GM23338 (cell line): ENCODE results near the gene MRPL22. TPM values are rescaled to one million over a fixed set of nuclear protein-coding genes. Genes with fewer than 3 reads are reported as not detected.

Source experiments
- ATAC-seq: fragments of 200-7000 bp; cut with Tn5 transposase; 3 replicates; pipeline ENCODE4 v1.9.1; 2020
- DNase-seq: peaks from one replicate; pipeline ENCODE4 v3.0.0-alpha.2; 2015; ENCODE audit warnings: low spot score
- H2AFZ ChIP-seq: fragments of 200-600 bp; sonication (generic); 2 replicates; pipeline ENCODE4 v1.8.0; 2016; ENCODE audit warnings: antibody characterized with exemption, mild to moderate bottlenecking, moderate library complexity
- H3F3A ChIP-seq: fragments of 200-600 bp; sonication (generic); replicated peaks from 2 replicates; pipeline ENCODE4 v1.8.0; 2017; ENCODE audit warnings: antibody characterized with exemption, mixed run types, low read depth
- H3K27ac ChIP-seq: fragments of 200-600 bp; sonication (generic); 2 replicates; pipeline ENCODE4 v1.6.1; 2016; ENCODE audit warnings: low read depth
- H3K27me3 ChIP-seq: fragments of 200-600 bp; sonication (generic); 2 replicates; pipeline ENCODE4 v1.8.0; 2016; ENCODE audit warnings: mild to moderate bottlenecking, mixed run types, moderate library complexity; ENCODE audit not compliant: insufficient read depth
- H3K36me3 ChIP-seq: fragments of 200-600 bp; sonication (generic); 2 replicates; pipeline ENCODE4 v1.8.0; 2016; ENCODE audit warnings: mild to moderate bottlenecking; ENCODE audit not compliant: insufficient read depth
- H3K4me1 ChIP-seq: fragments of 200-600 bp; sonication (generic); 2 replicates; pipeline ENCODE4 v1.8.0; 2016; ENCODE audit warnings: mild to moderate bottlenecking, moderate library complexity; ENCODE audit not compliant: insufficient read depth
- H3K4me2 ChIP-seq: fragments of 200-600 bp; sonication (generic); 2 replicates; pipeline ENCODE4 v1.7.1; 2017; ENCODE audit warnings: mixed run types
- H3K4me3 ChIP-seq: fragments of 200-600 bp; sonication (generic); 2 replicates; pipeline ENCODE4 v1.6.1; 2016; ENCODE audit warnings: mixed run types
- H3K79me2 ChIP-seq: fragments of 200-600 bp; sonication (generic); replicated peaks from 2 replicates; pipeline ENCODE4 v1.8.0; 2017; ENCODE audit warnings: mild to moderate bottlenecking; ENCODE audit not compliant: insufficient read depth
- H3K9me2 ChIP-seq: fragments of 200-600 bp; sonication (generic); 2 replicates; pipeline ENCODE4 v1.8.0; 2017; ENCODE audit not compliant: insufficient read depth
- H4K20me1 ChIP-seq: fragments of 200-600 bp; sonication (generic); replicated peaks from 2 replicates; pipeline ENCODE4 v1.8.0; 2017; ENCODE audit warnings: mild to moderate bottlenecking; ENCODE audit not compliant: insufficient read depth
- H3K27ac Mint-ChIP-seq: 2 replicates; pipeline ENCODE4 v1.8.0; 2020; ENCODE audit warnings: inconsistent platforms, mild to moderate bottlenecking, moderate library complexity, mixed read lengths
- H3K27me3 Mint-ChIP-seq: 3 replicates; pipeline ENCODE4 v1.8.0; 2022; ENCODE audit warnings: low read depth, mild to moderate bottlenecking, moderate library complexity, mixed read lengths, inconsistent platforms; ENCODE audit not compliant: insufficient read depth, poor library complexity
- H3K36me3 Mint-ChIP-seq: 3 replicates; pipeline ENCODE4 v1.8.0; 2021; ENCODE audit warnings: low read depth, mild to moderate bottlenecking, inconsistent platforms, moderate library complexity, mixed read lengths
- H3K4me1 Mint-ChIP-seq: 3 replicates; pipeline ENCODE4 v1.8.0; 2020; ENCODE audit warnings: mild to moderate bottlenecking, inconsistent platforms, mixed read lengths
- H3K4me3 Mint-ChIP-seq: 3 replicates; pipeline ENCODE4 v1.8.0; 2021; ENCODE audit warnings: moderate library complexity, mild to moderate bottlenecking, inconsistent platforms, mixed read lengths
- H3K9me3 Mint-ChIP-seq: 3 replicates; pipeline ENCODE4 v1.8.0; 2020; ENCODE audit warnings: moderate library complexity, mild to moderate bottlenecking, inconsistent platforms, mixed read lengths
- EZH2 ChIP-seq: fragments of 200-600 bp; sonication (generic); IDR thresholded peaks from one replicate; pipeline ENCODE4 v1.8.0; 2017; ENCODE audit warnings: antibody characterized with exemption, mild to moderate bottlenecking, low read depth; ENCODE audit not compliant: unreplicated experiment
- EZH2phosphoT487 ChIP-seq: fragments of 200-600 bp; sonication (generic); IDR thresholded peaks from one replicate; pipeline ENCODE4 v1.8.1; 2018; ENCODE audit warnings: antibody characterized with exemption; ENCODE audit not compliant: unreplicated experiment
- JUNB ChIP-seq: IDR thresholded peaks from one replicate; pipeline ENCODE4 v1.6.1; 2016; ENCODE audit warnings: antibody characterized with exemption; ENCODE audit not compliant: unreplicated experiment
- NANOG ChIP-seq: IDR thresholded peaks from 2 replicates; pipeline ENCODE4 v1.6.1; 2016; ENCODE audit warnings: antibody characterized with exemption, borderline replicate concordance
- POLR2AphosphoS5 ChIP-seq: IDR thresholded peaks from 2 replicates; pipeline ENCODE4 v1.6.1; 2016; ENCODE audit warnings: antibody characterized with exemption, low read depth
- REST ChIP-seq: IDR thresholded peaks from one replicate; pipeline ENCODE4 v1.6.1; 2018; ENCODE audit warnings: antibody characterized with exemption; ENCODE audit not compliant: unreplicated experiment
- STAT1 ChIP-seq: IDR thresholded peaks from one replicate; pipeline ENCODE4 v1.6.1; 2016; ENCODE audit warnings: antibody characterized with exemption; ENCODE audit not compliant: unreplicated experiment
- ZNF114 ChIP-seq: fragments of 250-450 bp; sonication (Bioruptor Pico); IDR thresholded peaks from 2 replicates; pipeline ENCODE4 v1.5.0; 2020; ENCODE audit warnings: mild to moderate bottlenecking, moderate library complexity
- ZNF331 ChIP-seq: fragments of 250-450 bp; sonication (Bioruptor Pico); IDR thresholded peaks from 2 replicates; pipeline ENCODE4 v1.5.0; 2020; ENCODE audit warnings: low read depth, mild to moderate bottlenecking, moderate library complexity
- ZNF462 ChIP-seq: fragments of 250-450 bp; sonication (Bioruptor Pico); IDR thresholded peaks from 2 replicates; pipeline ENCODE4 v1.5.0; 2020; ENCODE audit warnings: mild to moderate bottlenecking, moderate library complexity
- polyA plus RNA-seq: library from polyadenylated mRNA; unstranded; fragments of >200 nt; fragmentation: Nextera tagmentation; extraction: Ambion mirVana; gene quantifications from 2 replicates; pipeline ENCODE4 v1.2.1, GENCODE V29; 2016
- total RNA-seq: library from RNA; depleted of rRNA; stranded (reverse); fragments of >200 nt; shearing (Covaris generic); gene quantifications from 2 replicates; pipeline ENCODE4 v1.2.3, GENCODE V29; 2014
- TF ChIP-seq, protein P1 (sequence below): IDR thresholded peaks from 2 replicates; pipeline ENCODE4 v1.6.1; 2016; ENCODE audit warnings: antibody characterized with exemption
- TF ChIP-seq, protein P2 (sequence below), 2 experiments: fragments of 200-600 bp in 1 of 2; sonication (generic) in 1 of 2; conservative IDR thresholded peaks; 2 replicates each; pipeline versions ENCODE4 v1.5.1 to v1.6.1; 2016 to 2017; ENCODE audit warnings: antibody characterized with exemption in 2 of 2, low read depth in 2 of 2, mild to moderate bottlenecking in 2 of 2, moderate library complexity in 1 of 2

The MRPL22 gene
- total and polyA plus RNA-seq, 2 experiments from 2014 or later = 32.1 to 256 TPM

- TF ChIP-seq EZH2 = no peak
- TF ChIP-seq POLR2AphosphoS5 = no peak
These were observed 21.6 kb downstream of the MRPL22 start (continued) for GRCh38 chr5:154962494-154962893.

DNA sequence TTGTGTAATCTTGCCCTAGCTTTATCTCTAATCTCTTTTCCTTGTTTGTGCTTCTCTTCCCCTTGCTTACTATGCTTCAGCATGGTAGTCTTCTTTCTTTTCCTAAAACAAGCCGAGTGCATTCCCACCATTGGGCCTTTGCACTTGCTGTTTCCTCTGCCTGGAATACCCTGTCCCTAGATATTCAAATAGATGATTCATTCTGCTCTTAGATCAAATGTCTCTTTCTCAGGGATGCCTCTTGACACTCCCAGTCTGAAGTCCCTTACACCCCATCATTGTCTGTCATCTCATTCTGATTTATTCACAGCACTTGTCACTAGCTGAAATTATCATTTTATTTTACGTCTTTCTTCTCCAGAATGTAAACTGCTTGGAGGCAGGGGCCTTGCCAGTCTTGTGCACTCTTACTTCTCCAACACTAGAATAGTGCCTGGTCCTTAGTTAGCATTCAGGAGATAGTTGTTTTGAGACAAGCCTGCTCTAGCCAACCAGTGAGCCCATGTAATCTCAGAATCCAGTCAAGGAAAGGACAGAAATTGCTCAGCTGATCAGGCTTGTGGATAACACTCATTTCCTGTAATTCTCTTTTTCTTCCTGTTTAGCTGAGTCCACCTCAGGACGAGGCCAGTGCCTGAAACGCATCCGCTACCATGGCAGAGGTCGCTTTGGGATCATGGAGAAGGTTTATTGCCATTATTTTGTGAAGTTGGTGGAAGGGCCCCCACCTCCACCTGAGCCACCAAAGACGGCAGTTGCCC, 25.4 kb downstream of the MRPL22 start:
- no peaks in the 10 kb centered on the region for H3K27me3 ChIP-seq
- no peaks in the 10 kb centered on the region for H3K9me2 ChIP-seq
- H3K4me1 Mint-ChIP-seq = no peaks in the 10 kb centered on the region
- no peak for ATAC-seq
- H3K27ac ChIP-seq = no peak overlapping the region
- no peaks in the 10 kb centered on the region for H3K9me3 Mint-ChIP-seq
- no peaks in the 10 kb centered on the region for H4K20me1 ChIP-seq
- H3K79me2 ChIP-seq = no peaks in the 10 kb centered on the region; the same call in 1 of the 2 replicates
- H3K4me3 ChIP-seq = no peak overlapping the region
- no peaks in the 10 kb centered on the region for H3K36me3 ChIP-seq
- no peak overlapping the region; the same call in 1 of the 2 replicates for H3K27ac Mint-ChIP-seq
- no peak overlapping the region for H3K4me3 Mint-ChIP-seq
- H3K4me2 ChIP-seq = no peak overlapping the region
- DNase-seq = no peak
- no peaks in the 10 kb centered on the region for H3K36me3 Mint-ChIP-seq
- peaks cover 2% of the 10 kb centered on the region for H3K27me3 Mint-ChIP-seq
- no peaks in the 10 kb centered on the region for H3K4me1 ChIP-seq
- no peak overlapping the region for H2AFZ ChIP-seq
- no peaks in the 10 kb centered on the region for H3F3A ChIP-seq
- no peak for TF ChIP-seq EZH2
- TF ChIP-seq JUNB = no peak
- no peak for TF ChIP-seq STAT1
- no peak for TF ChIP-seq ZNF331
- no peak for TF ChIP-seq ZNF462 (CRISPR knock-in tag)
- no peak for TF ChIP-seq ZNF114 (CRISPR knock-in tag)
- TF ChIP-seq, protein P1, sequence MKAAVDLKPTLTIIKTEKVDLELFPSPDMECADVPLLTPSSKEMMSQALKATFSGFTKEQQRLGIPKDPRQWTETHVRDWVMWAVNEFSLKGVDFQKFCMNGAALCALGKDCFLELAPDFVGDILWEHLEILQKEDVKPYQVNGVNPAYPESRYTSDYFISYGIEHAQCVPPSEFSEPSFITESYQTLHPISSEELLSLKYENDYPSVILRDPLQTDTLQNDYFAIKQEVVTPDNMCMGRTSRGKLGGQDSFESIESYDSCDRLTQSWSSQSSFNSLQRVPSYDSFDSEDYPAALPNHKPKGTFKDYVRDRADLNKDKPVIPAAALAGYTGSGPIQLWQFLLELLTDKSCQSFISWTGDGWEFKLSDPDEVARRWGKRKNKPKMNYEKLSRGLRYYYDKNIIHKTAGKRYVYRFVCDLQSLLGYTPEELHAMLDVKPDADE = no peak
- TF ChIP-seq, protein P2, sequence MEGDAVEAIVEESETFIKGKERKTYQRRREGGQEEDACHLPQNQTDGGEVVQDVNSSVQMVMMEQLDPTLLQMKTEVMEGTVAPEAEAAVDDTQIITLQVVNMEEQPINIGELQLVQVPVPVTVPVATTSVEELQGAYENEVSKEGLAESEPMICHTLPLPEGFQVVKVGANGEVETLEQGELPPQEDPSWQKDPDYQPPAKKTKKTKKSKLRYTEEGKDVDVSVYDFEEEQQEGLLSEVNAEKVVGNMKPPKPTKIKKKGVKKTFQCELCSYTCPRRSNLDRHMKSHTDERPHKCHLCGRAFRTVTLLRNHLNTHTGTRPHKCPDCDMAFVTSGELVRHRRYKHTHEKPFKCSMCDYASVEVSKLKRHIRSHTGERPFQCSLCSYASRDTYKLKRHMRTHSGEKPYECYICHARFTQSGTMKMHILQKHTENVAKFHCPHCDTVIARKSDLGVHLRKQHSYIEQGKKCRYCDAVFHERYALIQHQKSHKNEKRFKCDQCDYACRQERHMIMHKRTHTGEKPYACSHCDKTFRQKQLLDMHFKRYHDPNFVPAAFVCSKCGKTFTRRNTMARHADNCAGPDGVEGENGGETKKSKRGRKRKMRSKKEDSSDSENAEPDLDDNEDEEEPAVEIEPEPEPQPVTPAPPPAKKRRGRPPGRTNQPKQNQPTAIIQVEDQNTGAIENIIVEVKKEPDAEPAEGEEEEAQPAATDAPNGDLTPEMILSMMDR (conservative IDR thresholded peaks at IDR 0.05; ENCODE audit: low read depth in 2 of 2) = no peak
- TF ChIP-seq POLR2AphosphoS5 = no peak
- no peak for TF ChIP-seq EZH2phosphoT487
- no peak for TF ChIP-seq REST
- no peak for TF ChIP-seq NANOG
